ENCODE data around the gene CPSF3.

GRCh38 chr2:9374071-9374730 lies 49.3 kb upstream of the CPSF3 start:
- TF ChIP-seq EZH2 (IDR thresholded peaks at IDR 0.05; ENCODE audit: borderline replicate concordance, low read depth, low read length, poor library complexity, severe bottlenecking), result no peak
- TF ChIP-seq CTCF (conservative IDR thresholded peaks at IDR 0.05; ENCODE audit: low read depth, low read length), result no peak
